ES-I3 (cell line): ENCODE results near the gene HHLA2.

ENCODE experiments used
- H3K36me3 ChIP-seq: 2 replicates; pipeline ENCODE4 v1.6.1; 2013; ENCODE audit warnings: mild to moderate bottlenecking, low read length, control low read depth, moderate library complexity; ENCODE audit not compliant: insufficient read depth
- H3K4me1 ChIP-seq: 2 replicates; pipeline ENCODE4 v1.6.1; 2013; ENCODE audit warnings: mild to moderate bottlenecking, control low read depth, low read length; ENCODE audit not compliant: insufficient read depth
- H3K9ac ChIP-seq: 2 replicates; pipeline ENCODE4 v1.6.1; 2013; ENCODE audit warnings: low read depth, mild to moderate bottlenecking, low read length, moderate library complexity
- H3K9me3 ChIP-seq: 2 replicates; pipeline ENCODE4 v1.6.1; 2013; ENCODE audit warnings: mild to moderate bottlenecking, low read length, moderate library complexity; ENCODE audit not compliant: control insufficient read depth, insufficient read depth

The HHLA2 gene

DNA sequence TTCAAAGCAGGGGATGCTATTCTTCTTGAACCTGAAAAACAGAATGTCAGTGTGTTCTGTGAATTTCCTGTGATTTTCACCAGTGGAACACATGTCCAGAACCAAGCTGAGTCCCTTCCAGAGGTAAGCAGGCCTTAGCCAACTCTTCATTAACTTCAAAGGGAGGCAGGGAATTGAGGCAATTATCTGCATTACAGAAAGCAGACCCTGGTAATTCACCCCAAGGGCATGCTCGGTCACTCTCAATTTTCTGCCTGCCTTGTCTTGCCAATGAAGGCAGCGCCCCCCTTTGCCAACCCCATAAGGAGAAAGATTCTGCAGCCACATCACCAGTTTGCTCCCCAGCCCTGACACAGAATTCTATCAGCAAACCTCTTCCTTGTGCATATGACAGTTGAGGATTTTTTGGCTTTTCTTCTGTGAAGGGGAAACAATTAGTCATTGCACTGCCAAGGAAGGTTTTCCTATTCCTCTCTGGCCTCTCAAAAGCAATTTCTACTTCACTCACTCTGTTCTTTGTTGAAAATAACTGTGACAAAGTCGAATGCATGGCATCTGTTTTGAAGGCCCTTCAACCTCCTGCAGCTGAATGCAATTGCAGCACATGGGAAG, 85.3 kb downstream of the HHLA2 start:
- H3K4me1 ChIP-seq: peaks cover 15% of the 10 kb centered on the region; the same call in 1 of the 2 replicates
- H3K36me3 ChIP-seq: no peaks in the 10 kb centered on the region
- no peaks in the 10 kb centered on the region for H3K9me3 ChIP-seq
- H3K9ac ChIP-seq: no peak overlapping the region

DNA sequence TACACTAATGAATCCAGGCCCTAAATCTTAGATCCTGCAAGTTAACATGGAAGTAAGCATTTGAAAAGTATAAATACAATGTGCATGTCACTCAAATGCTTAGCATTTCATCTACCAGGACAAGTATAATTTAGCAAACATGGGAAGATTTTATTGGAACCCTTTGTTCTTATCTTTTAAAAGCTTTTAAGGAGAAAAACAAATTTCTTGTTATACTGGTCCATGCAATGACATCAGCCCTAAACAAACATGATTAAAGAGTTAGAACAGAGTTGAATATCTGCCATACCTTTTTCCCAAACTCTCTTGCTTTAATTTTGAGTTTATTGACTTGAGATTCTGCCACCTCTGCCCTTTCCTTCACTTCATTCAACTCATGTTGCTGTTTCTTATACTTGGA, 87.0 kb downstream of the HHLA2 start:
- no peaks in the 10 kb centered on the region for H3K36me3 ChIP-seq

DNA sequence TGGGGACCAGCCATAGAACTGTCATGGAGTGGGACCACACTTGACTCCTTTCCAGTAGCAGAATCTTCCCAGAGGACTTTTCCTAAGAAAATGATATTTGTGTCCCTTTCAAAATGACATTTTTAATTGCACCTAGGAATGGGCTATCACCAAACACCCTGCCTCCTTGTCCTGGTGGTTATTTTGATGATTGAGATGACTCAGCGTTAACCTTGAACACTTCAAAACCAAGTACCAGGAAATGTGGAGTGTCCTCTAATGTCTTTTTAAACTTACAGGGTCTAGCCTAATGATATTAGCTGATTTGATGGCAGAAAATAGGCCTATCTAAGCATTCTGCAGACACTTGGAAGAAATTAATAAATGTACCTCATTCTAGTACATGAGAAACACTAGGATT, 90.7 kb downstream of the HHLA2 start:
- Histone ChIP-seq H3K4me1 (0 out of 2 replicates have a peak, but pooled peaks cover under 1% of the 10 kb centered on the region), H3K9ac (no peak overlapping the region), H3K36me3 (no peaks in the 10 kb centered on the region), H3K9me3 (no peaks in the 10 kb centered on the region)

More for the DNA sequence above, 87.0 kb downstream of the HHLA2 start:
- Histone ChIP-seq H3K9ac (no peak overlapping the region), H3K4me1 (0 out of 2 replicates have a peak, but pooled peaks cover 8% of the 10 kb centered on the region), H3K9me3 (no peaks in the 10 kb centered on the region)

DNA sequence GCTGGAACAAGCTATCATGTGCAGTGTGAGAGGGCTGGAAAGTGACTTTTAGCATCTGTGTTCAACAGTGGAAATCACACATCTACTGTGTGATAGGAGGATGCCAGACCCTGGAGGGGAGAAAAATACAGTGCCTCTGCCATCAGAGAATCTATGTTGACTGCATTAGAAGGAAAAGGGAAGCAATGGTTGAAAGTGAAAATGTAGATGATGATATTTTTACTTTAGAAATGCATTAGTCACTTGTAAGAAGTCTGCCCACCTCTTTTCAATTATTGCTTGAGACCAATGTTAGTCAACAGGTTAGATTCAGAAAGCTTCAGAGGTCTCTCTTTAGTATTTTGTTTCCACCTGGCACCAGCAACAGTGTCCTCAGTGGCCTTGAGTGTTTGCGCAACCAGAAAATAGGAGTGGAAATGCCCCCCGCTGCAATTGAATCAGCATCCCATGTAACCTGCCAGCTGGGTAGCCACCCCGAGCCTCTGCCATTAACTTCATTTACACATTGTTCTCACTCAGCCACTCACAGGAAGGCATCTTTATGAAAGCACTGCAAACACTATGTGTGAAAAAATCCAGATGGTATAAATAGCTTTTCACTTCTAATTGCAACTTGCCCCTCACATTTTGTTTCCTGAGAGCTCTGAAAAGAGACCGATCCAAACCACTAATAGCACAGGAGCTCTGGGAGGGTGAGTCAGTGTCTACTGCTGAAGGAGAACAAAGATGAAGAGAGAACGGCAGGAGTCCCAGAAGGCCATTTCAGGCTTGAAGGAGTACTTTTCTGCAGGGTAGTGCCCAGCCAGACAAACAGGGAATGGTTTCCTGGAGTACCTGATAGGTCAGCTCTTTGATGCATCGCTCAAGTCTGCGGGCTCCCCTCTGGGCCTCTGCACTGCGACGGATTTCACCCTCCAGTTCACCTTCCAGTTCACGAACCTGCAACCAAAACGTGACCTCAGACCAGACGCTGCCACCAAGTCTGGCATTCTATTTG, 92.1 kb downstream of the HHLA2 start:
- no peaks in the 10 kb centered on the region for H3K36me3 ChIP-seq
- H3K9me3 ChIP-seq: no peaks in the 10 kb centered on the region
- H3K9ac ChIP-seq: no peak overlapping the region

DNA sequence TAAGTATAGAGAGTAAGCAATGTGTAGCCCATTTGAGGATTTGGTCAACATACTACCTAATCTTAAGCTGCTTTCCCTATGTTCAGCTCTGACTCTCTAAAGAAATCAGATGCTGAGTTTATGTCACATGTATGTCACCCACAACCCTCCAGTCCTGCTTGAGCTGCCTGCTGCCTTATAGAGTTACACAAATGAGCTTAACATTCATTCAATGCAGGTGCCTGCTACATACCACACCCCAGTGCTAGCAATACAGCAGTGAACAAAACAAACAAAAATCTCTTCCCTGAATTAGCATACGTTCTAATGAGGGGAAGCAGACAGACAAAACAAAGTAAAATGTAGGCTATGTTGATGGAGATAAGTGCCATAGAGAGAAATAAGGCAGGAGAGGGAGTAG, 93.0 kb downstream of the HHLA2 start:
- H3K36me3 ChIP-seq: no peaks in the 10 kb centered on the region
- H3K9me3 ChIP-seq: no peaks in the 10 kb centered on the region
- H3K9ac ChIP-seq: no peak overlapping the region
- no peaks in the 10 kb centered on the region for H3K4me1 ChIP-seq

More for the DNA sequence above, 92.1 kb downstream of the HHLA2 start:
- H3K4me1 ChIP-seq: no peaks in the 10 kb centered on the region

DNA sequence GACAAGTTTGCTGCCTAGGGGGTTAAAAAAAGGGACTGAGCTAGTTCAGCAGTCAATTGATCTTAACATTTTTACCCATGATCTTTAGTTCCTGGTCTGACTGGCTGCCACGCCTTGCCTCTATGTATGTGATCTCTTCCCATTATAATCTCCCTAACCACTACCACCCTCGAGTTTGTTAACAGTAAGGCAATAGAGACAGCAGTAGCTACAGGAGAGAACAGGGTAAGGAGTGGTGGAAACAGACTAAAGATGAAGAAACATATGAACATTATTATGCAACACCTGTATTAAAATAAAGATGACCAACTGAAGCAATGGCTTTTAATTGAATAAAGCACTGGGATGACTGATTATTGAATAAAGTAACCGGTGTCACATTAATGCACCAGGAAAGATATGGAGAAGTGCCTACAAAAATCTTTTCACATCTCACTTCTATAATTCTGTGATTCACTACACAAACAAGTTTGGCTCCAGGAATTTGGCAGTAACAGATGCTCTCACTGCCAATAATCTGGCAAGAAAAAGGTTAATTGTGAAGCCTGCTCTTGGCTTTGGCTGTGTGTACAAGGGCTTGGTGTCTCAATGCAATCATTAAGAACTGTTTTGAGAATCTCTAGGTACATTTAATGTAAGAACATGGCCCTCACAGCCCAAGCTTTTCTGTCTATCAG, 95.7 kb downstream of the HHLA2 start:
- H3K9me3 ChIP-seq: no peaks in the 10 kb centered on the region

DNA sequence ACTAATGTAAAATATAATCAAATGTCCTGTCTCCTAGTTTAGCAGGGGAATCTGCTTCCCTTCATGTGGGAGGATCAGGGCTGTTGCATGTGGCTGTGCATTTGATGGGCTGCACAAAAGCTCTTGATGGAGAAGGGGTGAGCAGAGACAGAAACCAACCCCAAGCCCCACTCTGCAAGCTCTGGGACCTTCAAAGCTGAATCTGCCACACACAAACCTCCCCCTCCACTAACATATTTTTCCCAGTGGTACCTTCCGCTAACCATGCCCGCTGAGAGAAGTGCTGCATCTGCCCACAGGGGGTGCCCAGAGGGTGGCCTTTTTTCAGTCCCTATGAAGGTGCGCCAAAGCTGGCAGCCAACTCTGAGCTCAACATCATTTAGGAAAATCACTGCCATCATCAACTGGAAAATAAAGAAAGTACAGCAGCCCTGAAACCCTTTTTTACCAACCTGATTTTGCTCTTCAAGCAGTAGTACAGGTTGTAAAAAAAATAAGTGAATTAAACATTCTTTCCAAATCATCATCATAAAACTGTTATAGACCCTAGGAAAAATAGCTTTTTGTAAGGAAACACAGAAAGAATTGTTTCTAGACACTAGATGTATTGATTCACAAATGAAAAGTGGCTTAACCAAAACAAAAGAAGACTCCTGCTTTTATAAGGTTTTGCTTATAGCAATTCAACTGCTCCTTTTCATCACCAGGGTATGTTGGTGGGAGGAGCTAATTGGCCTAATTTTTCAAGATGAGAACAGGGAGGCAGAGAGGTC, 97.0 kb downstream of the HHLA2 start:
- H3K36me3 ChIP-seq: no peaks in the 10 kb centered on the region
- H3K9me3 ChIP-seq: no peaks in the 10 kb centered on the region
- H3K9ac ChIP-seq: no peak overlapping the region
- H3K4me1 ChIP-seq: no peaks in the 10 kb centered on the region

More for the DNA sequence above, 95.7 kb downstream of the HHLA2 start:
- no peak overlapping the region for H3K9ac ChIP-seq
- no peaks in the 10 kb centered on the region for H3K36me3 ChIP-seq
- H3K4me1 ChIP-seq: no peaks in the 10 kb centered on the region

DNA sequence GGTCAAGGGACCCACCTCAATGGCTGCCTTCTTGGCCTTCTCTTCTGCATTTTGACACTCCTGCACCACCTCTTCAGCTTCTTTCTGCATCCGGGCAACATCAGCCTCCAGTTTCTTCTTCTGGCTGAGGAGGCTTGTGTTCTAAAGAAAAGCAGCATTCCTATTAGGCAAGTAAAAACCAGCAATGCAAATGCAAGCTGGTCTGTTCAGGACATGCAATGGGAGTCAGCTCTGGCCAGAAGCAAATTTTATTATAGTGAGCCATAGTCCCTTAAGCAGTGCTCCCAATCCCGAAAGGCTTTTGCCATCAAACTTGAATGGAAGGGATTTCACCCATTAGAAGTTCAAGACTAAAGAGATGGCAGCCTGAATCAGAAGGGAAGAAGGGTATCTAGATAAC, 97.7 kb downstream of the HHLA2 start:
- Histone ChIP-seq H3K9ac (no peak overlapping the region), H3K9me3 (no peaks in the 10 kb centered on the region), H3K4me1 (no peaks in the 10 kb centered on the region), H3K36me3 (no peaks in the 10 kb centered on the region)

DNA sequence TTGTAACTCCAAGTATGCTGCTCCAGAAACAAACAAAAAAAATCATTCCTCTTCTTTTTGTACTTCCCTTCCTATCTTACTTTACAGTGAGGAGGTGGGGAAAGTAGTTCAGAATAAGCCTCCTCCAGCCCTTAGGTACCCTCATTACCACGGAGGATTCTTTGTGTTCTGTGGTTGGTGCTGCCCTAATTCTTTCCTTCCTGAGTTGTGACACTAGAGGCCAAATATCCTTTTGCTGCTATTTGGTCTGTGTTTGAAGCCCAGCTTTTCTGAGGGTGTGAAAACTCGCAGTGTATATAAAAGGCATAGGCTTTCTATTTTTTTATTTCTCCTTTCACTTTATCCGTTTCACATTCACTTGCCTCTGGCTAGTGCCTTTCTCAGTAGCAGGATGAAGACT, 98.2 kb downstream of the HHLA2 start:
- H3K9ac ChIP-seq: no peak overlapping the region
- H3K36me3 ChIP-seq: no peaks in the 10 kb centered on the region
- H3K4me1 ChIP-seq: no peaks in the 10 kb centered on the region
- H3K9me3 ChIP-seq: no peaks in the 10 kb centered on the region

DNA sequence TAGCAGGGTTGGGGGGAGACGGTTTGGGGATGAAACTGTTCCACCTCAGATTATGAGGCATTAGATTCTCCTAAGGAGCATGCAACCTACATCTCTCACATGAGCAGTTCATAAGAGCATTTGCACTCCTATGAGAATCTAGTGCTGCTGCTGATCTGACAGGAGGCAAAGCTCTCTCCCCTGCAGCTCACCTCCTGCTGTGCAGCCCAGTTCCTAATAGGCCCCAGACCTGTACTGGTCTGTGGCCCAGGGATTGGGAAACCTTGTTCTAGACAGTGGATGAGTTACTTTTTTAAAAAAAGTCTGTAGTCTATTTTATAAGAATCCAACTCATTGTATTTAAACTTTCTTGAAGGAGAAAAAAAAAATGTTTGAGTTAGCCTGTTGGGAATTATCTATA, 100.0 kb downstream of the HHLA2 start:
- Histone ChIP-seq H3K4me1 (no peaks in the 10 kb centered on the region), H3K9me3 (no peaks in the 10 kb centered on the region), H3K36me3 (no peaks in the 10 kb centered on the region), H3K9ac (no peak overlapping the region)

DNA sequence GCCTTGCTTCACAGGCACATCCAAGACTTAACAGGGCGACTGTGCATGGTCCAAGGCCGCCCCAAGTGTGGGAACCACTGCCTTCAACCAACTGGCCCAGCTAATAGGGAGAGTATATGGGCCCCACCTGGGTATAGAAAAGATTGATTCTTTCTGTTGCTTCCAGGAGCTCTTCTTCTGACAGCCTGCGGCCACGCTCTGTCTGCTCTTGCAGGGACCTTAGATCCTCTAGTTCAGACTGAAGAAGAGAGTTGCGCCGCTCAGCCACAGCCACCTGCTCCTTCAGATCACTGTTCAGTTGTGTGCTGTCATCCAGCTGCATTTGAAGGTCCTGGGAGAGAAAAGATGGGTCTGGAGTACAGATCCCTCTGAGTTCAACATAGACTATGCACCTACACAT, 102.2 kb downstream of the HHLA2 start:
- no peaks in the 10 kb centered on the region for H3K9me3 ChIP-seq
- no peaks in the 10 kb centered on the region for H3K36me3 ChIP-seq
- H3K9ac ChIP-seq: no peak overlapping the region
- H3K4me1 ChIP-seq: no peaks in the 10 kb centered on the region

DNA sequence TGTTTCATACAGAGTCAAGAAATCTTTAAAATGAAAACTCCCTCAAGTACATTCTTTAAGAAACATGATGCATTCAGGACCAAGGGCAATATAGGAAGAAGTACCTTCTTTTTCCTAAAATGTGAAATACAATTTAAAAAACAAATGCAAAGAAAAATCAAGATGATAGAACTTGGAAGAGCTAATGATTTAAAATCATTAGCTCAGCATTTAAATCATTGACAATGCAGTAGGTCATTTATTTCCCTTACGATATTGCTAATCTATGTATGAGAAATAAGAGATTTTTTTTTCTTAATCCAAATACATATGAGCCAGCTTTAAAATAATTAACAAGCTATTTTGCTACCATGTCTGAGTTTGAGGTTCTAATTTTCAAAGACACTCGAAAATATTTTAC, 105.5 kb downstream of the HHLA2 start:
- H3K9ac ChIP-seq: no peak overlapping the region
- H3K4me1 ChIP-seq: peaks cover 5% of the 10 kb centered on the region; the same call in 1 of the 2 replicates
- no peaks in the 10 kb centered on the region for H3K36me3 ChIP-seq
- H3K9me3 ChIP-seq: no peaks in the 10 kb centered on the region

DNA sequence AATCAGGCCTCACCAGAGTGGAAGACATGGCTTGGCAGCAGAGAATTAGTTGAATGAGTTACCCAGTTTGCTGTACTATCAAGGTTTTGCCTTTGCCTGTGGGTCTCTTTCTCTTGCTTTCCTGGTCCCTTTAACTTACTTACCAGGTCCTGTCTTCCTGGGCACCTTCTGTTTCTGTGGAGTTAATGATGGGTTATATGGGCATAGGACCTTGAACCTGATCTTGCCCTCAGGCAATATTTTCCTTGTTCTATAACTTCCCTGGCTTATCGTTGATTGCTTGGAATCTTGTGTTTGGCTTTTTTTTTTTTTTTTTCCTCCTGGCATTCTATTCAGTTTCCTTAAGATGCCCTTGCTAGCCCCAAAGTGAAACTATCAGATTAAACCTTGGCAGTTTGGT, 106.8 kb downstream of the HHLA2 start:
- Histone ChIP-seq H3K36me3 (no peaks in the 10 kb centered on the region), H3K4me1 (peaks cover 12% of the 10 kb centered on the region; the same call in 1 of the 2 replicates), H3K9me3 (no peaks in the 10 kb centered on the region), H3K9ac (no peak overlapping the region)
